ENCODE results near the gene U2SURP. TPM values are rescaled to one million over a fixed set of nuclear protein-coding genes. Genes with fewer than 3 reads are reported as not detected.

U2SURP gene
- total and polyA plus RNA-seq, 10 of the 15 experiments (the other 5 are each of a cell fraction or from before 2014, with no cell fraction given), result 76.3 to 277 (median 150) TPM

DNA sequence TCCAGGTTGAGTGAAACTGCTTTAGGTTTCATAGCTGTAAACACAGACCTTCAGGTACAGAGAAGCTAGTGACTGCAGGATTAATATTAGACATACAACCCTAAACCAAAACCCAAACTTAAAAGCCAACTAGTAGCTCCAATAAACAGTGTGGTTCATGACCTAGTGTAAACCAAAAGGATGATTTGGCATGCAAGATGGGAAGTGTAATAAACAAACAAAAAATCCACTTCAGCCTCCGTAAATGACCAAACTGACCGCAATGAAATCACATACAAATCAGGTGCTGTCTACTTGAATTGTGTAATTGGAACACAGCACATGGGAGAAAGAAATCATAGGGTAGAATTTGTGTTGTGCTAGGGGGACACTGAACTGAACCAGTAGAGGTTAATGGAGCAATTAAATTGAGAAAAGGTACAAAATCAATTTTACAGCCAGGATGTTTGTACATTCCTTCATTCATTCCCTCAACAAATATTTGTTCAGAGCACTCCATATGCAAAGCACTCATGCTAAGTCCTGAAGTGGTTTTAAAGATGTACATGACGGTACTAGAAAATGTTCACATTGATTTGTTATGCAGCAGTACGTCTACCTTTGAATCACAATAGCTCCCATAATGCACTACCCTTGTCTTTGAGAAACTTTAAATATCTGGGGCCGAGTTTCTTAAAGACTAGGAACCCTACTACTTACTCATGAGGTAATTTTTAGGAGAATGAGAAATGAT is 96.8 kb downstream of the U2SURP start:
- intact Hi-C loops (cut with micrococcal nuclease; ENCODE audit: unreplicated experiment), result no loop called here
- Histone ChIP-seq H4K20me1 (ENCODE audit: control insufficient read depth, insufficient read depth) (no peaks in the 10 kb centered on the region), H3K9me3 (replicated peaks; ENCODE audit: control insufficient read depth, insufficient read depth, low read length) (peaks cover 4% of the 10 kb centered on the region; the same call in 1 of the 3 replicates), H3K9ac (ENCODE audit: control insufficient read depth, insufficient read depth, low read length) (no peak overlapping the region), H3K36me3 (ENCODE audit: control insufficient read depth in 2 of 2, insufficient read depth in 2 of 2, low read length in 1 of 2) (no peaks in the 10 kb centered on the region), H3K4me2 (ENCODE audit: control insufficient read depth, insufficient read depth) (no peak overlapping the region), H3K27me3 (replicated peaks in 1 of 2; ENCODE audit: control insufficient read depth in 2 of 2, insufficient read depth in 2 of 2, low read length in 1 of 2) (no peaks in the 10 kb centered on the region), H3K27ac (ENCODE audit: control insufficient read depth, insufficient read depth) (no peak overlapping the region), H3K4me1 (ENCODE audit: control insufficient read depth, insufficient read depth, low read length) (no peaks in the 10 kb centered on the region), H2AFZ (ENCODE audit: control insufficient read depth, low read depth, low read length) (no peak overlapping the region), H3K4me3 (no peak overlapping the region), H3K79me2 (ENCODE audit: control insufficient read depth, insufficient read depth, low read length) (no peaks in the 10 kb centered on the region)
- ChIA-PET CTCF (no interaction called here), POLR2A (no interaction called here), RAD21 (ENCODE audit: unreplicated experiment) (no interaction called here), SMC1A (ENCODE audit: uncharacterized antibody, unreplicated experiment) (interaction anchor here (0.9 to 2.2 kb wide), 5 partner anchors 9 to 91 kb away, joined by 3 to 5 read pairs (median 3); no protein-coding TSS in a partner anchor)
- ATAC-seq (no peak), FAIRE-seq (no peak), DNase-seq (ENCODE audit: low read depth, low spot score) (no peak)
- no TSS peak for BruUV-seq (replicated peaks)
- in situ Hi-C loops (cut with MboI), result no loop called here
- TF ChIP-seq, protein P1, sequence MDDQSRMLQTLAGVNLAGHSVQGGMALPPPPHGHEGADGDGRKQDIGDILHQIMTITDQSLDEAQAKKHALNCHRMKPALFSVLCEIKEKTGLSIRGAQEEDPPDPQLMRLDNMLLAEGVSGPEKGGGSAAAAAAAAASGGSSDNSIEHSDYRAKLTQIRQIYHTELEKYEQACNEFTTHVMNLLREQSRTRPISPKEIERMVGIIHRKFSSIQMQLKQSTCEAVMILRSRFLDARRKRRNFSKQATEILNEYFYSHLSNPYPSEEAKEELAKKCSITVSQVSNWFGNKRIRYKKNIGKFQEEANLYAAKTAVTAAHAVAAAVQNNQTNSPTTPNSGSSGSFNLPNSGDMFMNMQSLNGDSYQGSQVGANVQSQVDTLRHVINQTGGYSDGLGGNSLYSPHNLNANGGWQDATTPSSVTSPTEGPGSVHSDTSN (IDR thresholded peaks at IDR 0.05; ENCODE audit: insufficient replicate concordance, low read depth, low read length), result no peak
- TF ChIP-seq NFIC (IDR thresholded peaks at IDR 0.05; ENCODE audit: low read depth, low read length) (no peak), EED (IDR thresholded peaks at IDR 0.05; ENCODE audit: low read depth) (no peak), POLR2AphosphoS5 (IDR thresholded peaks at IDR 0.05; ENCODE audit: low read length) (no peak), ZBTB11 (CRISPR knock-in tag; IDR thresholded peaks at IDR 0.05) (no peak), USF2 (IDR thresholded peaks at IDR 0.05; ENCODE audit: borderline replicate concordance, low read depth, low read length) (no peak), RBBP5 (conservative IDR thresholded peaks at IDR 0.05) (no peak), ZNF274 (IDR thresholded peaks at IDR 0.05; ENCODE audit: insufficient read depth, insufficient read length) (no peak), GATAD2B (conservative IDR thresholded peaks at IDR 0.05; ENCODE audit: low read depth) (no peak), HCFC1 (IDR thresholded peaks at IDR 0.05; ENCODE audit: low read length) (no peak), E4F1 (IDR thresholded peaks at IDR 0.05; ENCODE audit: borderline replicate concordance, partially characterized antibody) (no peak)
- TF ChIP-seq, protein P2, sequence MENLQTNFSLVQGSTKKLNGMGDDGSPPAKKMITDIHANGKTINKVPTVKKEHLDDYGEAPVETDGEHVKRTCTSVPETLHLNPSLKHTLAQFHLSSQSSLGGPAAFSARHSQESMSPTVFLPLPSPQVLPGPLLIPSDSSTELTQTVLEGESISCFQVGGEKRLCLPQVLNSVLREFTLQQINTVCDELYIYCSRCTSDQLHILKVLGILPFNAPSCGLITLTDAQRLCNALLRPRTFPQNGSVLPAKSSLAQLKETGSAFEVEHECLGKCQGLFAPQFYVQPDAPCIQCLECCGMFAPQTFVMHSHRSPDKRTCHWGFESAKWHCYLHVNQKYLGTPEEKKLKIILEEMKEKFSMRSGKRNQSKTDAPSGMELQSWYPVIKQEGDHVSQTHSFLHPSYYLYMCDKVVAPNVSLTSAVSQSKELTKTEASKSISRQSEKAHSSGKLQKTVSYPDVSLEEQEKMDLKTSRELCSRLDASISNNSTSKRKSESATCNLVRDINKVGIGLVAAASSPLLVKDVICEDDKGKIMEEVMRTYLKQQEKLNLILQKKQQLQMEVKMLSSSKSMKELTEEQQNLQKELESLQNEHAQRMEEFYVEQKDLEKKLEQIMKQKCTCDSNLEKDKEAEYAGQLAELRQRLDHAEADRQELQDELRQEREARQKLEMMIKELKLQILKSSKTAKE (IDR thresholded peaks at IDR 0.05; ENCODE audit: low read depth, poor library complexity, severe bottlenecking), result no peak
- 67% methylated on average over 5 of the region's 5 CpGs for WGBS (ENCODE audit: insufficient coverage, insufficient replicate concordance, low lambda C conversion rate, missing lambda C conversion rate)
